ENCODE measurements around the gene CD226. TPM values are rescaled to one million over a fixed set of nuclear protein-coding genes. Genes with fewer than 3 reads are reported as not detected.

CD226 gene
- 10 to 100 TPM; 47.6 to 52.2 TPM for total RNA-seq

- Mint-ChIP-seq H3K36me3 (ENCODE audit: low read depth) (peaks cover 48% of the 10 kb centered on the region), H3K27ac (no peak within 1 kb of the TSS)
Measured at GRCh38 chr18:69947361-69948133, at the start of gene CD226. CD226 (minus strand) TSS chr18:69947873; CDS start chr18:69947406, 467 bp downstream.

GRCh38 chr18:69996951-69997798, 49.5 kb upstream of the CD226 start:
- DNase-seq (no peak), ATAC-seq (no peak)
- Mint-ChIP-seq H3K27me3 (ENCODE audit: low read depth) (no peaks in the 10 kb centered on the region), H3K9me3 (ENCODE audit: insufficient read depth) (peaks cover 12% of the 10 kb centered on the region), H3K27ac (peak overlapping the region; percentile 12), H3K4me3 (no peak overlapping the region), H3K4me1 (ENCODE audit: low read depth) (peaks cover 3% of the 10 kb centered on the region), H3K36me3 (ENCODE audit: low read depth) (peaks cover 60% of the 10 kb centered on the region)
- CTCF ChIA-PET, result interaction anchor here (1.0 to 1.1 kb wide), 2 partner anchors 8 to 29 kb away, joined by 3 read pairs; no protein-coding TSS in a partner anchor
- POLR2A ChIA-PET, result no interaction called here

More at GRCh38 chr18:69947361-69948133, at the start of gene CD226:
- H3K4me1 Mint-ChIP-seq (ENCODE audit: low read depth), result peaks cover 45% of the 10 kb centered on the region
- DNase-seq (peak; percentile 67), ATAC-seq (peak; percentile 74)
- CTCF ChIA-PET, result interaction anchor here (0.9 to 4.2 kb wide), 4 partner anchors 10 to 15 kb away, joined by 4 to 33 read pairs (median 6); no protein-coding TSS in a partner anchor
- H3K4me3 Mint-ChIP-seq, result no peak within 1 kb of the TSS
- H3K9me3 Mint-ChIP-seq (ENCODE audit: insufficient read depth), result peaks cover 10% of the 10 kb centered on the region
- POLR2A ChIA-PET, result interaction anchor here (0.9 to 4.2 kb wide), 4 partner anchors 9 to 62 kb away, joined by 4 to 21 read pairs (median 10); no protein-coding TSS in a partner anchor
- no peaks in the 10 kb centered on the region for H3K27me3 Mint-ChIP-seq (ENCODE audit: low read depth)

GRCh38 chr18:69996417-69996816, 48.7 kb upstream of the CD226 start:
- peaks cover 3% of the 10 kb centered on the region for H3K4me1 Mint-ChIP-seq (ENCODE audit: low read depth)
- H3K27ac Mint-ChIP-seq, result no peak overlapping the region
- H3K4me3 Mint-ChIP-seq, result no peak overlapping the region
- CTCF ChIA-PET, result interaction anchor here (0.7 to 1.1 kb wide), 3 partner anchors 9 to 166 kb away, joined by 3 read pairs; no protein-coding TSS in a partner anchor
- ATAC-seq (no peak), DNase-seq (no peak)
- peaks cover 55% of the 10 kb centered on the region for H3K36me3 Mint-ChIP-seq (ENCODE audit: low read depth)
- peaks cover 12% of the 10 kb centered on the region for H3K9me3 Mint-ChIP-seq (ENCODE audit: insufficient read depth)
- POLR2A ChIA-PET, result no interaction called here
- H3K27me3 Mint-ChIP-seq (ENCODE audit: low read depth), result no peaks in the 10 kb centered on the region

GRCh38 chr18:69995774-69996173, 48.1 kb upstream of the CD226 start:
- Mint-ChIP-seq H3K4me1 (ENCODE audit: low read depth) (no peaks in the 10 kb centered on the region), H3K27me3 (ENCODE audit: low read depth) (no peaks in the 10 kb centered on the region), H3K4me3 (no peak overlapping the region), H3K27ac (no peak overlapping the region), H3K36me3 (ENCODE audit: low read depth) (peaks cover 49% of the 10 kb centered on the region), H3K9me3 (ENCODE audit: insufficient read depth) (peaks cover 12% of the 10 kb centered on the region)
- ChIA-PET POLR2A (no interaction called here), CTCF (interaction anchor here (0.7 kb wide), 1 partner anchor 165 kb away, joined by 3 read pairs; no protein-coding TSS in a partner anchor)
- DNase-seq (no peak), ATAC-seq (no peak)

DNA sequence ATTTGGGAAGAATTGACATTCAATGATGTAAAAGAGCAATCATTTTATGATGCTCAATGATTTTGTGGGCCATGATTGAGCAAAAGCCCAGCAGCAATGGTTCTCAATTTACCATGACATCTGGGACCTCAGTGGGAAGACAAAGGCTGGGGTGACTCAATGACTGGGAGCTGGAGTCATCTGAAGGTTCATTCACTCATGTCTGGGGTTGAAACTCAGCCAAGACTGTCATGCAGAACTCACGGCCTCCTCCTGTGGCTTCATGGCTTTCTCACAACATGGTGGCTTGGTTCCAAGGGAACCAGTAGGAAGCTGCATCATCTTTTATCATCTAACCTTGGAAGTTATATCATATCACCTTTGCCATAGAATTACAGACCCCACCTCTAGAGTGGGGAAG, 45.1 kb upstream of the CD226 start:
- Mint-ChIP-seq H3K4me1 (ENCODE audit: low read depth) (no peaks in the 10 kb centered on the region), H3K9me3 (ENCODE audit: insufficient read depth) (peaks cover 31% of the 10 kb centered on the region), H3K36me3 (ENCODE audit: low read depth) (peaks cover 55% of the 10 kb centered on the region), H3K27me3 (ENCODE audit: low read depth) (no peaks in the 10 kb centered on the region), H3K4me3 (no peak overlapping the region), H3K27ac (no peak overlapping the region)
- ATAC-seq (no peak), DNase-seq (no peak)
- POLR2A ChIA-PET, result no interaction called here
- CTCF ChIA-PET, result no interaction called here

GRCh38 chr18:69987870-69988269, 40.2 kb upstream of the CD226 start:
- no peaks in the 10 kb centered on the region for H3K4me1 Mint-ChIP-seq (ENCODE audit: low read depth)

GRCh38 chr18:69985239-69985638, 37.6 kb upstream of the CD226 start:
- Mint-ChIP-seq H3K9me3 (ENCODE audit: insufficient read depth) (peaks cover 29% of the 10 kb centered on the region), H3K27me3 (ENCODE audit: low read depth) (no peaks in the 10 kb centered on the region), H3K36me3 (ENCODE audit: low read depth) (peaks cover 45% of the 10 kb centered on the region), H3K27ac (no peak overlapping the region), H3K4me1 (ENCODE audit: low read depth) (peaks cover 25% of the 10 kb centered on the region), H3K4me3 (no peak overlapping the region)
- ChIA-PET CTCF (no interaction called here), POLR2A (interaction anchor here (0.6 kb wide), 1 partner anchor 30 kb away, joined by 3 read pairs; no protein-coding TSS in a partner anchor)
- no peak for ATAC-seq
- DNase-seq, result no peak

More at GRCh38 chr18:69987870-69988269, 40.2 kb upstream of the CD226 start:
- DNase-seq (no peak), ATAC-seq (no peak)
- H3K4me3 Mint-ChIP-seq, result no peak overlapping the region
- CTCF ChIA-PET, result no interaction called here
- H3K27ac Mint-ChIP-seq, result no peak overlapping the region
- POLR2A ChIA-PET, result no interaction called here
- H3K9me3 Mint-ChIP-seq (ENCODE audit: insufficient read depth), result peaks cover 32% of the 10 kb centered on the region
- H3K27me3 Mint-ChIP-seq (ENCODE audit: low read depth), result no peaks in the 10 kb centered on the region
- H3K36me3 Mint-ChIP-seq (ENCODE audit: low read depth), result peaks cover 47% of the 10 kb centered on the region

- POLR2A ChIA-PET, result no interaction called here
- H3K4me1 Mint-ChIP-seq (ENCODE audit: low read depth), result peaks cover 45% of the 10 kb centered on the region
- DNase-seq (no peak), ATAC-seq (peak; percentile 9)
- CTCF ChIA-PET, result interaction anchor here (0.6 kb wide), 1 partner anchor 346 kb away, joined by 3 read pairs; no protein-coding TSS in a partner anchor
- H3K36me3 Mint-ChIP-seq (ENCODE audit: low read depth), result peaks cover 46% of the 10 kb centered on the region
- no peak overlapping the region for H3K4me3 Mint-ChIP-seq
- peak overlapping the region; percentile 59 for H3K27ac Mint-ChIP-seq
- H3K9me3 Mint-ChIP-seq (ENCODE audit: insufficient read depth), result peaks cover 8% of the 10 kb centered on the region
- H3K27me3 Mint-ChIP-seq (ENCODE audit: low read depth), result no peaks in the 10 kb centered on the region
Measured at GRCh38 chr18:69982417-69982816, 34.7 kb upstream of the CD226 start.

DNA sequence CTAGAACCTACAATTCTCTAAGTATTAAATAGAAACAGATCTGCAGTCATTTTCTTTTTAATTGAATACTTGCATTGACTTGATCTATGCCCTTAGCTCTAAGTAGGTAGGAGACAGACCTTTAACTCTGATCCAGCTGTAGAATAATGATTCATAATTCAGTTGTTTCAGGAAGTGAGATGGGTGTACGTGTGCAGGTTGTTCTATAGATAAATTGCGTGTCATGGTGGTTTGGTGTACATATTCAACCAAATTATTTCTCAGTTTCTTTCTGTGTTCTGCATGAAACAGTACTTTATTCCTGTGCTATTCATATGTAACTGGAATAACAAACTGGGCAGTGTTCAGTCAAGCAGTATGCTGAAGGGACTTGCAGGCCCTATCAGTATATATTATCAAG, 34.3 kb upstream of the CD226 start:
- Mint-ChIP-seq H3K36me3 (ENCODE audit: low read depth) (peaks cover 46% of the 10 kb centered on the region), H3K27ac (peak overlapping the region; percentile 48), H3K4me3 (no peak overlapping the region), H3K27me3 (ENCODE audit: low read depth) (no peaks in the 10 kb centered on the region), H3K4me1 (ENCODE audit: low read depth) (peaks cover 45% of the 10 kb centered on the region), H3K9me3 (ENCODE audit: insufficient read depth) (peaks cover 4% of the 10 kb centered on the region)
- POLR2A ChIA-PET, result no interaction called here
- CTCF ChIA-PET, result interaction anchor here (0.6 to 1.6 kb wide), 3 partner anchors 22 to 393 kb away, joined by 3 read pairs; no protein-coding TSS in a partner anchor
- ATAC-seq, result peak; percentile 74
- no peak for DNase-seq

DNA sequence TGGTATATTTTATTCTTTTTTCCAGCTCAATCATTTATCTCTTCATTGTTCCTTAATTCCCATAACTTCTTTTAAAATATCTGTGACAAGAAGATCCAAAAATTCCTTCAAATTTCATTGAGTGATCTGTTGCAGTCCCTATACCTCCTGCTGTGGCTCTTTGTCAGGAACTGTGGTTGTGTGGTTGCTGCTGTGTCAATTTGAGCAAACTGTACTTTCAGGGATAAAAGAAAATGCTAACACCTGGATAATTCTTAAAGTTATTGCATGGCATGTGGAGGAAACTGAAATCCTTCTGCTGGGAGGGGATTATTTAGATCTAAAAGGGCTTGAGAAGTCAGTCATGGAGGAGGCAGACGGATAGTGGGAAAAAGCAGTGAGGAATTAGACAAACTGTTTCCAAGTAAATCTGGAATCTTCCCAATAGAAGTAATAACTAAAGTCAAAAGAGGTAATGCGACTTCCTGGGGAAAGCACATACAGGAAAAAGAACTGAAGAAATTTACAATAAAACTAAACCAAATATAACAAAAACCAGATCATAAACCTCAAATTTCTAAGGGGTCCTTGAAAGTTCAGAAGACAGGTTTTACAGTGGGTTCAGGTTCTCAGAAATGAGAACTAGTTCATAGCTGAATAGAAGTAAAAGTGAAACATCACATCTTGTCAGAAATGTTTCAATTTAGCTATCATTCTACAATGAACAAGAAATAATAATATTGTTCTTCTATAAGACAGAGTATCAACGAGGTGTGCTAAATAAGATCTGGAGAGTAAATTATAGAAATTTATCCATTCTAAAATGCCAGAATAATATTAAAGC, 33.5 kb upstream of the CD226 start:
- H3K36me3 Mint-ChIP-seq (ENCODE audit: low read depth), result peaks cover 47% of the 10 kb centered on the region
- H3K27me3 Mint-ChIP-seq (ENCODE audit: low read depth), result no peaks in the 10 kb centered on the region
- no peak for DNase-seq
- H3K9me3 Mint-ChIP-seq (ENCODE audit: insufficient read depth), result peaks cover 8% of the 10 kb centered on the region
- ChIA-PET POLR2A (no interaction called here), CTCF (interaction anchor here (1.1 to 1.6 kb wide), 2 partner anchors 21 to 392 kb away, joined by 3 read pairs; no protein-coding TSS in a partner anchor)
- H3K4me1 Mint-ChIP-seq (ENCODE audit: low read depth), result peaks cover 45% of the 10 kb centered on the region
- H3K4me3 Mint-ChIP-seq, result peak overlapping the region; percentile 6
- peak overlapping the region; percentile 48 for H3K27ac Mint-ChIP-seq
- peak; percentile 52 for ATAC-seq

- DNase-seq (no peak), ATAC-seq (no peak)
- H3K36me3 Mint-ChIP-seq (ENCODE audit: low read depth), result peaks cover 49% of the 10 kb centered on the region
- peaks cover 9% of the 10 kb centered on the region for H3K9me3 Mint-ChIP-seq (ENCODE audit: insufficient read depth)
- POLR2A ChIA-PET, result no interaction called here
- no peak overlapping the region for H3K4me3 Mint-ChIP-seq
- CTCF ChIA-PET, result interaction anchor here (1.6 kb wide), 1 partner anchor 20 kb away, joined by 3 read pairs; no protein-coding TSS in a partner anchor
- H3K27ac Mint-ChIP-seq, result no peak overlapping the region
- no peaks in the 10 kb centered on the region for H3K27me3 Mint-ChIP-seq (ENCODE audit: low read depth)
- H3K4me1 Mint-ChIP-seq (ENCODE audit: low read depth), result peaks cover 45% of the 10 kb centered on the region
Measured at GRCh38 chr18:69980509-69980908, 32.8 kb upstream of the CD226 start.
